ENCODE results near the gene GAS7. TPM values are rescaled to one million over a fixed set of nuclear protein-coding genes. Genes with fewer than 3 reads are reported as not detected.
A peak's percentile ranks its signal among the peaks of the same experiment; 100 is the strongest.

Gene GAS7
- total and polyA plus RNA-seq, 7 donors = 6.5 to 67.6 (median 35.1) TPM

- no peak overlapping the region for H3K4me3 ChIP-seq
- no peaks in the 10 kb centered on the region for H3K36me3 ChIP-seq
- no peak for TF ChIP-seq CTCF (IDR thresholded peaks at IDR 0.05)
- no peak for TF ChIP-seq EP300 (IDR thresholded peaks at IDR 0.05)
- no peak for TF ChIP-seq POLR2AphosphoS5 (IDR thresholded peaks at IDR 0.05)
- no peak for TF ChIP-seq POLR2A (IDR thresholded peaks at IDR 0.05)
- intact Hi-C loops (cut with DNase I) = no loop called here
- no peak for DNase-seq
- no peaks in the 10 kb centered on the region for H3K4me1 ChIP-seq
- no peaks in the 10 kb centered on the region for H3K27me3 ChIP-seq
- no peak overlapping the region for H3K27ac ChIP-seq
- H3K9me3 ChIP-seq = peaks cover 0 to 4% (median 0%) of the 10 kb centered on the region in 4 donors
Measured at GRCh38 chr17:10219193-10219592, 20.8 kb upstream of the GAS7 start.

GRCh38 chr17:10217916-10218315, 19.5 kb upstream of the GAS7 start:
- no peak for TF ChIP-seq EP300 (IDR thresholded peaks at IDR 0.05)
- TF ChIP-seq POLR2AphosphoS5 (IDR thresholded peaks at IDR 0.05) = peak in 3 of 4 donors; percentile 37 to 62 (median 47)
- Histone ChIP-seq H3K4me3 (no peak overlapping the region), H3K36me3 (no peaks in the 10 kb centered on the region), H3K27me3 (no peaks in the 10 kb centered on the region), H3K9me3 (peaks cover 0 to 1% (median 0%) of the 10 kb centered on the region in 4 donors), H3K4me1 (no peaks in the 10 kb centered on the region), H3K27ac (no peak overlapping the region)
- 87 to 89% methylated on average over 1 of the region's 1 CpG for WGBS, 2 donors
- no peak for DNase-seq
- intact Hi-C loops (cut with DNase I) = no loop called here

GRCh38 chr17:10216213-10216938, 18.0 kb upstream of the GAS7 start:
- TF ChIP-seq EP300 (IDR thresholded peaks at IDR 0.05) = no peak
- TF ChIP-seq POLR2AphosphoS5 (IDR thresholded peaks at IDR 0.05) = no peak
- TF ChIP-seq POLR2A (IDR thresholded peaks at IDR 0.05) = no peak
- TF ChIP-seq CTCF (IDR thresholded peaks at IDR 0.05) = no peak
- intact Hi-C loops (cut with DNase I) = no loop called here
- Histone ChIP-seq H3K36me3 (no peaks in the 10 kb centered on the region), H3K27me3 (no peaks in the 10 kb centered on the region), H3K4me3 (no peak overlapping the region), H3K4me1 (no peaks in the 10 kb centered on the region), H3K9me3 (no peaks in the 10 kb centered on the region), H3K27ac (no peak overlapping the region)
- 62 to 64% methylated on average over 15 of the region's 15 CpGs for WGBS, 2 donors
- DNase-seq = no peak

GRCh38 chr17:10215286-10215685, 16.9 kb upstream of the GAS7 start:
- Histone ChIP-seq H3K4me3 (no peak overlapping the region), H3K9me3 (no peaks in the 10 kb centered on the region), H3K36me3 (no peaks in the 10 kb centered on the region), H3K4me1 (peaks cover 0 to 8% (median 5%) of the 10 kb centered on the region in 4 donors), H3K27ac (no peak overlapping the region), H3K27me3 (no peaks in the 10 kb centered on the region)
- no peak for DNase-seq
- intact Hi-C loops (cut with DNase I) = no loop called here
- TF ChIP-seq CTCF (IDR thresholded peaks at IDR 0.05) (no peak), EP300 (IDR thresholded peaks at IDR 0.05) (no peak), POLR2A (IDR thresholded peaks at IDR 0.05) (no peak), POLR2AphosphoS5 (IDR thresholded peaks at IDR 0.05) (no peak)
- WGBS, 2 donors = 94 to 96% methylated on average over 8 of the region's 8 CpGs

- TF ChIP-seq EP300 (IDR thresholded peaks at IDR 0.05) = no peak
- TF ChIP-seq POLR2AphosphoS5 (IDR thresholded peaks at IDR 0.05) = no peak
- no peak for TF ChIP-seq CTCF (IDR thresholded peaks at IDR 0.05)
- TF ChIP-seq POLR2A (IDR thresholded peaks at IDR 0.05) = no peak
- DNase-seq = no peak
- Histone ChIP-seq H3K4me3 (no peak overlapping the region), H3K27me3 (no peaks in the 10 kb centered on the region), H3K9me3 (no peaks in the 10 kb centered on the region), H3K4me1 (peaks cover 0 to 24% (median 15%) of the 10 kb centered on the region in 4 donors), H3K27ac (no peak overlapping the region), H3K36me3 (no peaks in the 10 kb centered on the region)
- 90 to 94% methylated on average over 8 of the region's 8 CpGs for WGBS, 2 donors
- intact Hi-C loops (cut with DNase I) = no loop called here
Measured at GRCh38 chr17:10211666-10212065, 13.3 kb upstream of the GAS7 start.
